ENCODE measurements around the gene CNOT1.
A peak's percentile ranks its signal among the peaks of the same experiment; 100 is the strongest.
"Not testable (repeated sequence)": the region's sequence is repeated elsewhere in the genome, so short reads cannot be mapped to it uniquely, and the experiment has no call there.

CNOT1 gene

DNA sequence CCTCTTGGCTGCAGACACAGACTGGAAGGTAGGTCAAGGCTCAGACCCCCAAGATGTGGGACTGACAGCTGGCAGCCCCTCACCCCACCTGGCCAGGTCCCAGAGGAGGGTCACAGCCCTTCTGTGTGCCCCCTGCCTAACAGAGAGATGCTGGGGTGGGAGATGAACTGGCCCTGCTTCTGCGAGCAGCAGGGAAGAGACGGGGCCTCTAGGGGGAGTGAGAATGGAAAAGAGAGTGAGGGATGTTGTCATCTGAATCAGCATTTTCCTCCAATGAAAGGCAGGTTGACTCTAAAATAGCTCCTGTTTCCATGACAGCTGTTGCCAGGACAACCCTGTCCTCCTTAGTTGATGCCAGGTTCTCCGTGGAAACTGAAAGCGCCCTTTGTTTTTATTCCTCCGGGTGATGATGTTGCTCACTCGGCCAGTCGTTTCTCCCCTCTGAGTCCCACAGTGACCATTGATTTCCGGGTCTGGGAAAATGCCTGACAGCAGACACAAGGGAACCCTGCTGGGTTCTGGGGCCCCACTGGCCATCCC is 134.6 kb downstream of the CNOT1 start:
- no peak overlapping the region for H3K27ac ChIP-seq (ENCODE audit: low read length)
- no peak overlapping the region for H3K4me3 ChIP-seq (ENCODE audit: low read length)
- no peaks in the 10 kb centered on the region for H3K36me3 ChIP-seq (replicated peaks; ENCODE audit: low read depth, low read length)
- H3K4me2 ChIP-seq (ENCODE audit: low read length), result peak overlapping the region; percentile 27
- H4K20me1 ChIP-seq (ENCODE audit: insufficient read depth, low read length), result no peaks in the 10 kb centered on the region
- H3K27me3 ChIP-seq (ENCODE audit: low read depth, low read length), result peaks cover 5% of the 10 kb centered on the region; the same call in 1 of the 2 replicates
- no peaks in the 10 kb centered on the region for H3K9me3 ChIP-seq (ENCODE audit: insufficient read depth, low read length)
- H3K4me1 ChIP-seq (ENCODE audit: low read length), result peaks cover 24% of the 10 kb centered on the region
- TF ChIP-seq EZH2phosphoT487 (IDR thresholded peaks at IDR 0.05; ENCODE audit: low read depth), result no peak
- TF ChIP-seq, protein P1, sequence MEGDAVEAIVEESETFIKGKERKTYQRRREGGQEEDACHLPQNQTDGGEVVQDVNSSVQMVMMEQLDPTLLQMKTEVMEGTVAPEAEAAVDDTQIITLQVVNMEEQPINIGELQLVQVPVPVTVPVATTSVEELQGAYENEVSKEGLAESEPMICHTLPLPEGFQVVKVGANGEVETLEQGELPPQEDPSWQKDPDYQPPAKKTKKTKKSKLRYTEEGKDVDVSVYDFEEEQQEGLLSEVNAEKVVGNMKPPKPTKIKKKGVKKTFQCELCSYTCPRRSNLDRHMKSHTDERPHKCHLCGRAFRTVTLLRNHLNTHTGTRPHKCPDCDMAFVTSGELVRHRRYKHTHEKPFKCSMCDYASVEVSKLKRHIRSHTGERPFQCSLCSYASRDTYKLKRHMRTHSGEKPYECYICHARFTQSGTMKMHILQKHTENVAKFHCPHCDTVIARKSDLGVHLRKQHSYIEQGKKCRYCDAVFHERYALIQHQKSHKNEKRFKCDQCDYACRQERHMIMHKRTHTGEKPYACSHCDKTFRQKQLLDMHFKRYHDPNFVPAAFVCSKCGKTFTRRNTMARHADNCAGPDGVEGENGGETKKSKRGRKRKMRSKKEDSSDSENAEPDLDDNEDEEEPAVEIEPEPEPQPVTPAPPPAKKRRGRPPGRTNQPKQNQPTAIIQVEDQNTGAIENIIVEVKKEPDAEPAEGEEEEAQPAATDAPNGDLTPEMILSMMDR (IDR thresholded peaks at IDR 0.05; ENCODE audit: low read depth, low read length), result peak; percentile 37; the same call in 1 of the 2 replicates
- no peak overlapping the region for H3K9ac ChIP-seq (ENCODE audit: low read length)
- 0 out of 2 replicates have a peak overlapping the region, but pooled peaks have one; percentile 11 for H2AFZ ChIP-seq (ENCODE audit: low read depth, low read length)
- no peaks in the 10 kb centered on the region for H3K79me2 ChIP-seq (ENCODE audit: low read length)

DNA sequence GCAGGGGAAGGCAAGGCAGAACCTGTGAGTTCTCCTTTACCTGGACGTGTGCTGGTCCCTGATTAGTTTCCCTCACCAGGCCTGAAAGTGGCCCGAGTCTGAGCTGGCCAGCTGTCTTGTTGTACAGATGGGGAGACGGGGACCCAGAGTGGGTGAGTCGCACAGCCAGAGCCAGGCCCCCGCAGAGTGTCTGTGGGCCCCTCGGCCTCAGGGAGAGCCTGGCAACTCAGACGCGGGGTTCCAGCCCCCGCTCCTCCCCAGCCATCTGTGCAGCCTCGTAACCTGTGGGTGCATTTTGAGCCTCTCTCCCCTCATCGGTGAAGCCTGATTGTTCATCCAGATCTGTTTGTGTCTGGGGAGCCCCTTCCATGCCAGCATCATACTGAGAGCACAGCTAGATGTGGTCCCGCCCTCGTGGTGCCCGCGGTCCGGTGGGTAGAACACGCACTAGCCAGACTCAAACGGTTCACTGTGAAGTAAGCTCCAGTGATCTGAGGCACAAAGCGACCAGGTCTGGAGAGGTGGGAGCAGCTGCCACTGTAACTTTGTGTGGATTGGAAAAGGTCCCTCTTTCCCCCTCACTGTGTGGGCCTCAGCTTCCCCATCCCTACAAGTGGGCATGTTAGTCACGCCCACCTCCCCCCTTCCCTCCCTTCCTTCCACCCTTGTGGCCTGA is 135.7 kb downstream of the CNOT1 start:
- Histone ChIP-seq H3K79me2 (ENCODE audit: low read length) (no peaks in the 10 kb centered on the region), H3K4me3 (ENCODE audit: low read length) (no peak overlapping the region), H3K9ac (ENCODE audit: low read length) (no peak overlapping the region), H3K9me3 (ENCODE audit: insufficient read depth, low read length) (no peaks in the 10 kb centered on the region), H2AFZ (ENCODE audit: low read depth, low read length) (no peak overlapping the region), H3K27ac (ENCODE audit: low read length) (no peak overlapping the region), H3K4me2 (ENCODE audit: low read length) (no peak overlapping the region), H3K4me1 (ENCODE audit: low read length) (peaks cover 17% of the 10 kb centered on the region), H3K27me3 (ENCODE audit: low read depth, low read length) (peaks cover 5% of the 10 kb centered on the region; the same call in 1 of the 2 replicates), H3K36me3 (replicated peaks; ENCODE audit: low read depth, low read length) (no peaks in the 10 kb centered on the region), H4K20me1 (ENCODE audit: insufficient read depth, low read length) (no peaks in the 10 kb centered on the region)
- TF ChIP-seq, protein P1 (IDR thresholded peaks at IDR 0.05; ENCODE audit: low read depth, low read length), result no peak
- no peak for TF ChIP-seq EZH2phosphoT487 (IDR thresholded peaks at IDR 0.05; ENCODE audit: low read depth)

DNA sequence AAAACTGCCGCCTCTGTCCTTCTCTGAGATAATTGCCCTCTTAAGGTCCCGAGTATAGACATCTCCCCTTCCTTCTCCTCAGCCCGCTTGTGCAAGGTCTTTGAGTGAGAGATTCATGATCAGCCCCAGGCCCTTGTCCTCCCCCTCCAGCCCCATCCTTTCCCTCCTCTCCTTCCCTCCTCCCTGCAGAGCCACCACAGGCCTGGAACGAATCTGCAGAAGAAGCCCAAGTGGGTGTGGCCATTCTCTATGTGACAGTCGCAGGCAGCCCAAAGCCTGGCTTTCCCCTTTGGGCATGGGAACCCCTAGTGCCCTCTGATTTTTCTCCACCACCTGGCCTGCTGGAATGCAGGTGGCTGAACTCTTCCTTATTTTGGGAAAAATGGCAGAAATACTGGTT is 136.9 kb downstream of the CNOT1 start:
- Histone ChIP-seq H3K27ac (ENCODE audit: low read length) (no peak overlapping the region), H3K4me3 (ENCODE audit: low read length) (no peak overlapping the region), H3K9ac (ENCODE audit: low read length) (no peak overlapping the region), H3K36me3 (replicated peaks; ENCODE audit: low read depth, low read length) (no peaks in the 10 kb centered on the region), H4K20me1 (ENCODE audit: insufficient read depth, low read length) (no peaks in the 10 kb centered on the region), H3K4me1 (ENCODE audit: low read length) (peaks cover 21% of the 10 kb centered on the region), H3K4me2 (ENCODE audit: low read length) (no peak overlapping the region), H3K79me2 (ENCODE audit: low read length) (no peaks in the 10 kb centered on the region), H2AFZ (ENCODE audit: low read depth, low read length) (0 out of 2 replicates have a peak overlapping the region, but pooled peaks have one; percentile 21), H3K9me3 (ENCODE audit: insufficient read depth, low read length) (no peaks in the 10 kb centered on the region), H3K27me3 (ENCODE audit: low read depth, low read length) (peaks cover 5% of the 10 kb centered on the region; the same call in 1 of the 2 replicates)
- TF ChIP-seq EZH2phosphoT487 (IDR thresholded peaks at IDR 0.05; ENCODE audit: low read depth), result no peak
- TF ChIP-seq, protein P1 (IDR thresholded peaks at IDR 0.05; ENCODE audit: low read depth, low read length), result no peak

DNA sequence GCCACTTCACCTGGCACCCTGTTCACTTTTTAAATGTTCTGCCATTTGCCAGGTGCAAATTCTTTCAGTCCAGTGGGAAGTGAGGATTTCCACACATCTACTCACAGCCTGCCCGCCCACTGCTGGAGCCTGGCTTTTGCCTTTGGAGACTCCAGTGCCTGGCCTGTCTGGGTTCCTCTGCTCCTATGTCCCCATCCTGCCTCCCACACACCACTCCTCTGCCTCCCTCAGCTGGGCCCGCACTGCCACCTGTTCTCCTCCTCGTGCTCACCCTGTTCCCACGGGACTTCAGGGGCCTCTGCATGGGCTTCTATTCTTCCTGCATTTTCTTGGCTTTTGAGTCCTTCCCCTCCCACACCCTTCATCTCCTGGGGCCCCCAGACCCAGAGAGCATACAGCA is 137.6 kb downstream of the CNOT1 start:
- Histone ChIP-seq H3K4me2 (ENCODE audit: low read length) (no peak overlapping the region), H4K20me1 (ENCODE audit: insufficient read depth, low read length) (no peaks in the 10 kb centered on the region), H3K9ac (ENCODE audit: low read length) (no peak overlapping the region), H3K4me1 (ENCODE audit: low read length) (peaks cover 16% of the 10 kb centered on the region), H3K4me3 (ENCODE audit: low read length) (no peak overlapping the region), H3K9me3 (ENCODE audit: insufficient read depth, low read length) (no peaks in the 10 kb centered on the region), H3K79me2 (ENCODE audit: low read length) (no peaks in the 10 kb centered on the region), H2AFZ (ENCODE audit: low read depth, low read length) (no peak overlapping the region), H3K36me3 (replicated peaks; ENCODE audit: low read depth, low read length) (no peaks in the 10 kb centered on the region), H3K27me3 (ENCODE audit: low read depth, low read length) (peaks cover 5% of the 10 kb centered on the region; the same call in 1 of the 2 replicates), H3K27ac (ENCODE audit: low read length) (no peak overlapping the region)
- TF ChIP-seq, protein P1 (IDR thresholded peaks at IDR 0.05; ENCODE audit: low read depth, low read length), result no peak
- no peak for TF ChIP-seq EZH2phosphoT487 (IDR thresholded peaks at IDR 0.05; ENCODE audit: low read depth)

DNA sequence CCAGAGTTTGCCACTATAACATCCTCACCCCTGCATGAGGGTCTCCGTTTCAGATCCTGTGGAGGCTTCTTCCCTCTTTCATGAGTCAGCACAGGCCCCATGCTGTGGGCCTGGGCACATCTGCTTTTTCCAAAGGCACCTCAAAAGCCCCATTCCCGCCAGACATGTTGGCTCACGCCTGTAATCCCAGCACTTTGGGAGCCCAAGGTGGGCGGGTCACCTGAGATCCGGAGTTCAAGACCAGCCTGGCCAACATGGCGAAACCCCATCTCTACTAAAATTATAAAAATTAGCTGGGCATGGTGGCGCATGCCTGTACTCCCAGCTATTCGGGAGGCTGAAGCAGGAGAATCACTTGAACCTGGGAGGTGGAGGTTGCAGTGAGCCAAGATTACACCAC is 139.1 kb downstream of the CNOT1 start:
- not testable (repeated sequence) for H4K20me1 ChIP-seq (ENCODE audit: insufficient read depth, low read length); H3K4me2 ChIP-seq (ENCODE audit: low read length); H3K9ac ChIP-seq (ENCODE audit: low read length); H3K4me3 ChIP-seq (ENCODE audit: low read length); H3K27me3 ChIP-seq (ENCODE audit: low read depth, low read length); H3K9me3 ChIP-seq (ENCODE audit: insufficient read depth, low read length); H3K4me1 ChIP-seq (ENCODE audit: low read length); H2AFZ ChIP-seq (ENCODE audit: low read depth, low read length); H3K27ac ChIP-seq (ENCODE audit: low read length); H3K36me3 ChIP-seq (replicated peaks; ENCODE audit: low read depth, low read length); H3K79me2 ChIP-seq (ENCODE audit: low read length)
